Nephron (organoid): Measurements from ENCODE around the gene ZNF574.
A peak's percentile ranks its signal among the peaks of the same experiment; 100 is the strongest.

ENCODE experiments used
- H3K27ac Mint-ChIP-seq, 3 experiments: 2 replicates each; pipeline ENCODE4 v1.8.0; 2020; ENCODE audit warnings: mixed read lengths in 3 of 3, mild to moderate bottlenecking in 2 of 3, moderate library complexity in 1 of 3
- H3K27me3 Mint-ChIP-seq: 2 replicates; pipeline ENCODE4 v1.8.0; 2021; ENCODE audit warnings: low read depth, mild to moderate bottlenecking, moderate library complexity, mixed read lengths
- H3K36me3 Mint-ChIP-seq: 2 replicates; pipeline ENCODE4 v1.8.0; 2020; ENCODE audit warnings: low read depth, mixed read lengths
- H3K4me1 Mint-ChIP-seq: 2 replicates; pipeline ENCODE4 v1.8.0; 2020; ENCODE audit warnings: mixed read lengths
- H3K4me3 Mint-ChIP-seq, 3 experiments: 2 replicates each; pipeline ENCODE4 v1.8.0; 2020; ENCODE audit warnings: mild to moderate bottlenecking in 3 of 3, mixed read lengths in 3 of 3, moderate library complexity in 2 of 3
- H3K9me3 Mint-ChIP-seq: 2 replicates; pipeline ENCODE4 v1.8.0; 2020; ENCODE audit warnings: mixed read lengths
- TF ChIP-seq, protein P1 (sequence below), 3 experiments: fragments of 200-600 bp; sonication (generic); IDR thresholded peaks; one replicate each; pipeline ENCODE4 v1.5.0; 2021; ENCODE audit warnings: antibody characterized with exemption in 3 of 3; ENCODE audit not compliant: unreplicated experiment in 3 of 3

Gene ZNF574

DNA sequence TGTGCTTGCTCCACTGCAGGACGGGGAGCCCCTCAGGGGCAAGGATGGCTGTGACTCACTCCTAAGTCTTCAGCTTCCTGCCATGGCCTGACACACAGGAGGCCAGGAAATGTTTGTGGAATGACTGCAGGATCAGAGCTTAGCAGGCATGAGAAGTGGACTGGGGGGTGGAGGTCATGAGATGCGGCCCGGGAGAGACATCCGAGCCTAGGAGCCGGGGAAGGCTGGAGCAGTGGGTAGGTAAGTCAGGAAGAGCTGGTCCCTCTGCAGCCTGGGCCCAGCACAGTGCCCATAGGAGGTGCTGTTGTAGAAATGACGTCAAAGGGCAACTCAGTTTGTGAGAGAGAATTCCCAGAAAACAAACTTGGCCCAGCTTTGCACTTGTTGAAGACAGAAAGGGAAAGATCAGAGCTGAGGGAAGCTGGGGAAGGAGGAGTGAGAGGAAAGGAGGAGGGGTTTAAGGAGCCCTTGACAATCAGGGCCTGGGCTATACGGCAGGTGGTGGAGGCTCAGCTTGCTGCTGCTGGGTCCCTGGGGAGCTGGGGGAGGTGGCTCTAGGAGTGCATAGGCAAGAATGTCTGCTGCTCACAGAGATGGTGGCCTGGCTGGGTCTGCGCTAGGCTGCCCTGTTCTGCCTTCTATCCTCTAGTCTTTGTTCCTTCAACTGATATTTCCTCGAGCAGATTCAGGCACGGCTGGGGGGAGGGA is 37.8 kb downstream of the ZNF574 start:
- H3K27ac Mint-ChIP-seq: peak overlapping the region in 1 of 3 experiments; percentile 43
- TF ChIP-seq, protein P1, sequence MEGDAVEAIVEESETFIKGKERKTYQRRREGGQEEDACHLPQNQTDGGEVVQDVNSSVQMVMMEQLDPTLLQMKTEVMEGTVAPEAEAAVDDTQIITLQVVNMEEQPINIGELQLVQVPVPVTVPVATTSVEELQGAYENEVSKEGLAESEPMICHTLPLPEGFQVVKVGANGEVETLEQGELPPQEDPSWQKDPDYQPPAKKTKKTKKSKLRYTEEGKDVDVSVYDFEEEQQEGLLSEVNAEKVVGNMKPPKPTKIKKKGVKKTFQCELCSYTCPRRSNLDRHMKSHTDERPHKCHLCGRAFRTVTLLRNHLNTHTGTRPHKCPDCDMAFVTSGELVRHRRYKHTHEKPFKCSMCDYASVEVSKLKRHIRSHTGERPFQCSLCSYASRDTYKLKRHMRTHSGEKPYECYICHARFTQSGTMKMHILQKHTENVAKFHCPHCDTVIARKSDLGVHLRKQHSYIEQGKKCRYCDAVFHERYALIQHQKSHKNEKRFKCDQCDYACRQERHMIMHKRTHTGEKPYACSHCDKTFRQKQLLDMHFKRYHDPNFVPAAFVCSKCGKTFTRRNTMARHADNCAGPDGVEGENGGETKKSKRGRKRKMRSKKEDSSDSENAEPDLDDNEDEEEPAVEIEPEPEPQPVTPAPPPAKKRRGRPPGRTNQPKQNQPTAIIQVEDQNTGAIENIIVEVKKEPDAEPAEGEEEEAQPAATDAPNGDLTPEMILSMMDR (IDR thresholded peaks at IDR 0.05; ENCODE audit: unreplicated experiment in 3 of 3): no peak
- H3K9me3 Mint-ChIP-seq: no peaks in the 10 kb centered on the region
- H3K4me1 Mint-ChIP-seq: peaks cover 17% of the 10 kb centered on the region
- H3K4me3 Mint-ChIP-seq: no peak overlapping the region
- H3K27me3 Mint-ChIP-seq: peaks cover 6% of the 10 kb centered on the region
- no peaks in the 10 kb centered on the region for H3K36me3 Mint-ChIP-seq

DNA sequence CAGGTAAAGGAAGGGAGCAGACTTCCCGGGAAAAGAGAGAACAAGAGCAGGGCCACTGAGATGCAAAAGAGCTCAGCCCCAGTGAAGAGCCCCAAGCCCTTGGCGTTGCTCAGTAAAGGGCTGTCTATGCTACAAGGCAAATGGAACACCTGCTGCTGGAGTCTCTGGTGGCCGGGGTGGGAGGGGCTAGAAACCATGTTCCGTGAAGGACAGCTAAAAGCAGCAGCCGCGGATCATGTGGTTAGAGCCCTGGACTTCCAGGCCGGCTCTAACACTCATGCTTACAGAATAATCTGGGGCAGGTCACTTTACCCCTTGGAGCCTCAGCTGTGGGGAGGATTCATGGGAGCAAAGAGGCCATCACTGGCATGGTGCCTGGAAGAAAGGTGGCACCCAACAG is 38.4 kb downstream of the ZNF574 start:
- H3K4me3 Mint-ChIP-seq: no peak overlapping the region
- H3K36me3 Mint-ChIP-seq: no peaks in the 10 kb centered on the region
- peaks cover 6% of the 10 kb centered on the region for H3K27me3 Mint-ChIP-seq

DNA sequence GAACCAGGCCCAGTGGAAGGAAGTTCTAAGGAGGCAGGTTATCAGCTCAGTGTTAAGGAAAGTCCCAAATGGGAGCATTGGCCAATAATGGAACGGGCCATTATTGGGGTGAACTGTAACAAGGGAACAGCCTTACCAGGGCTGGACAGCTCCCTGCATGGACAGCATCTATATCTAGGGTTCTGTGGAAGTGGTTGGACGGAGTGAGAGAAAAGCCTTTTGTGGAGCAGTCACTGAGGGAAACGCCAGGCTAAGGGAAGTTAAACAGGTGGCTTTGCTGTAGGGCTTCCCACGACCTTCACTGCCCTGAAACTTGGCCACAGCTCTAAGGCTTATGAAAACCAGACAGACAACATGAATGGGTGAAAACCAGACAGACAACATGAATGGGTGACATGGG is 39.3 kb downstream of the ZNF574 start:
- TF ChIP-seq, protein P1 (IDR thresholded peaks at IDR 0.05; ENCODE audit: unreplicated experiment in 3 of 3): no peak
- peaks cover 6% of the 10 kb centered on the region for H3K27me3 Mint-ChIP-seq
- H3K36me3 Mint-ChIP-seq: no peaks in the 10 kb centered on the region
- H3K27ac Mint-ChIP-seq: no peak overlapping the region
- no peak overlapping the region for H3K4me3 Mint-ChIP-seq
- H3K9me3 Mint-ChIP-seq: no peaks in the 10 kb centered on the region
- H3K4me1 Mint-ChIP-seq: peaks cover 17% of the 10 kb centered on the region

More for the DNA sequence above, 38.4 kb downstream of the ZNF574 start:
- Mint-ChIP-seq H3K4me1 (peaks cover 17% of the 10 kb centered on the region), H3K27ac (peak overlapping the region in 1 of 3 experiments; percentile 43), H3K9me3 (no peaks in the 10 kb centered on the region)
- TF ChIP-seq, protein P1 (IDR thresholded peaks at IDR 0.05; ENCODE audit: unreplicated experiment in 3 of 3): no peak

DNA sequence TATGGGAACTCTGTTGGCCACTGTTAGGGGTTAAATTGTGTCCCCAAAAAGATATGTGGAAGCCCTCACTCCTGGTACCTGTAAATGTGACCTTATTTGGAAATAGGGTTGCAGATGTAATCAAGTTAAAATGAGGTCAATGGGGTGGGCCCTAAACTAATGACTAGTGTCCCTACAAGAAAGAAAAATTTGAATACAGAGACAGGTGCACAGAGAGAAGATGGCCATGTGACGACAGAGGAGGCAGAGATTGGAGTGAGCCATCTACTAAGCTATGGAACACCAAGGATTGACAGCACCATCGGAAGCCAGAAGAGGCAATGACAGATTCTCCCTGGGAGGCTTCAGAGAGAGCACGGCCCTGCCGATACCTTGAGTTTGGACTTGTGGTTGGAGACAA is 39.7 kb downstream of the ZNF574 start:
- H3K27me3 Mint-ChIP-seq: peaks cover 6% of the 10 kb centered on the region
- TF ChIP-seq, protein P1 (IDR thresholded peaks at IDR 0.05; ENCODE audit: unreplicated experiment in 3 of 3): no peak
- H3K27ac Mint-ChIP-seq: no peak overlapping the region
- H3K4me3 Mint-ChIP-seq: no peak overlapping the region
- no peaks in the 10 kb centered on the region for H3K9me3 Mint-ChIP-seq
- H3K36me3 Mint-ChIP-seq: no peaks in the 10 kb centered on the region
- H3K4me1 Mint-ChIP-seq: peaks cover 17% of the 10 kb centered on the region

DNA sequence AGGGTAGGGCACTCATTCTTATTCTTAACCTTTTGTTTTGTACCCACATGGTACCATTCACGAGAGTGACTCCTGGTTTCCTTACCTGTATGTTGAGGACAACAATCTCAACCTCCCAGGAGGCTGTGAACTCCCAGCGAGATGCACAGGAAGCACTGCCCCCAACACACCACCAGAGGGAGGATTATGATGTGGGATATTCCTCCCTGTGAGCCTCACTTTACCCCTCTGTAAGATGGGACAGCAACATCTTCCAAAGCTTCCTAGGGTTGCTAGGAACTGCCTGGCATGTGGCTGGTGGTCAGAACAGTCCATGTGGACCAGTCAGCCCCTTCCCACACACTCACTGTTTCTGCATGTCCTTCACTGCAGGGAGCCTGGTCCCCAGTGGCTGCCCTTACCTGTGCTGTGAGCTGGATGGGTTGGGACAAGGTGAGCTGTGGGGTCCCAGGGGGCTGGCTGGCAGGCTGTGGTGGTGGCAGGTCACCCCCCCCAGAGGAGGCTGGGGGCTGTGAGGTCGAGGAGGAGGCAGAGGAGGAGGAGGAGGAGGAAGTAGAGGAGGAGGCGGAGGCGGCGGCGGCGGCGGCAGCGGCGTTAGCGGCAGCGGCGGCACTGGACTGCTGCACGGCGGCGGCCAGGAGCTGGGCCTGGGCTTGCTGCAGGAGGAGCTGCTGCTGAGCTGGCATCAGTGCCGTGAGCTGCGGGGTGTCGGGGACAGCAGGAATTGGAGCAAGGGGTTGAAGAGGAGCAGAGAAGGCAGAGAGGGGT is 40.5 kb downstream of the ZNF574 start:
- H3K9me3 Mint-ChIP-seq: no peaks in the 10 kb centered on the region
- TF ChIP-seq, protein P1 (IDR thresholded peaks at IDR 0.05; ENCODE audit: unreplicated experiment in 3 of 3): no peak
- H3K4me1 Mint-ChIP-seq: peaks cover 17% of the 10 kb centered on the region
- no peaks in the 10 kb centered on the region for H3K36me3 Mint-ChIP-seq
- no peak overlapping the region for H3K27ac Mint-ChIP-seq
- H3K27me3 Mint-ChIP-seq: peaks cover 6% of the 10 kb centered on the region
- no peak overlapping the region for H3K4me3 Mint-ChIP-seq
